NAMALWA (cell line): ENCODE measurements around the gene RASAL1.
"Not testable (repeated sequence)": the region's sequence is repeated elsewhere in the genome, so short reads cannot be mapped to it uniquely, and the experiment has no call there.

Experiments
- DNase-seq: peaks from one replicate; pipeline ENCODE4 v3.0.0-alpha.2; 2015; ENCODE audit warnings: low spot score

The RASAL1 gene

GRCh38 chr12:113140706-113141105 is 5.1 kb upstream of the RASAL1 start:
- DNase-seq = no peak

DNA sequence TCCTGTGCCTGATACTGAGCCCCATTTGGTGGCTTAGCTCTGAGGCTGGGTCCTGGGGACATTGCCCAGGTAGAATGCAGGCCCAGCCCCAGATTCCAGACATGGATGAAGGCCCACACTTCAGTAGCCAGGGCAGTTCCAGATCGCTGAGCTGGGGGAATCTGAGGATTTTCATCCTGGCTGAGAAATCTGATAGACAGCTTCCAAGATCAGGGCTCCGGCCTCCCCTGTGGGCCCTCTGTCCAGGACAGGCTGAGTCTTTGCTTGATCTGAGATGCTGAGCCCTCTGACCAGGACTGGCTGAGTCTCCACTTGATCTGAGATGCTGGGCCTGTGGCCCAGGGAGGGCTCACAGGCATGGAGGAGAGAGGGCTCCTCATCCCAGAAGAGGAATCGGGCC is 3.3 kb upstream of the RASAL1 start:
- no peak for DNase-seq

DNA sequence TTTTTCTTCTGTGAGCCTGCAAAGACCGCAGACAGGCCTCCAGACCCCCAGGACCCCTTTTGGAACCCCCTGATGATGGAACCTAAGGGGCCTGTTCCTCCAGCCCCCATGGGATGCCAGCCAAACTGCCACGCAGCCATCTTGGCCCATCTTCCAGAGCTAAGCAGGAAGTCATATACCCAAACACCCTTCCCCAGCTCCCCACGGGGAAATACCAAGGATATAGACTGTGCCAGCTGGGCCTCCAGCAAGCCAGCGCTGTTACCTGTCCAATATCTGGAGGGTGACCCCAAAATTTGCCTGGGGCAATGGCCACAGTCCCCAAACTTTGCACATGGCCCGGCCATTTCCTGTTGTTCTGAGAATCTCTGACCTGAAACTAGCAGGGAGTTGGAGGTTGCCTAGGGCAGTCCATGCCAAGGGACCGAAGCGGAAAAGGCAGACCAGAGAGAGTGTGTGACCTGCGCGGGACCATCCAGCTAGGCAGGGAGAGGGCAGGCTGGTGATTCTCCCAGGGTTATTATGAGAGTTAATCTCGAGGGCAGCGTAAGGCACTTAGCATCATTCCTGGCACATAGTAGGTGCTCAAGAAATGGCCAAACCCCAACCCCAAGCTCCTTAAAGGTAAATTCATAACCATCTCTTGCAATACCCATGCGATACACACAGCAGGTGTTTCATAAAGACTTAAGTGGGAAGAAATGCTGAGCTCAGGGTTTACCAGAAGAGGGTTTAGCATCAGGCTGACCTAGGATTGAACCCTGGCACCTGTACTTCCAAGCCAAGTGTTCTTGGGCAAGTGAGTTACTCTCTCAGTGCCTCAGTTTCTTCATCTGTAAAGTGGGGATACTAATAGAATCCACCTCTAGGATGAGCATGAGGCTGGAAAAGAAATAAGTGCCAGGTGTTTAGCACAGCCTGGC is 2.6 kb upstream of the RASAL1 start:
- DNase-seq = peak; percentile 1

DNA sequence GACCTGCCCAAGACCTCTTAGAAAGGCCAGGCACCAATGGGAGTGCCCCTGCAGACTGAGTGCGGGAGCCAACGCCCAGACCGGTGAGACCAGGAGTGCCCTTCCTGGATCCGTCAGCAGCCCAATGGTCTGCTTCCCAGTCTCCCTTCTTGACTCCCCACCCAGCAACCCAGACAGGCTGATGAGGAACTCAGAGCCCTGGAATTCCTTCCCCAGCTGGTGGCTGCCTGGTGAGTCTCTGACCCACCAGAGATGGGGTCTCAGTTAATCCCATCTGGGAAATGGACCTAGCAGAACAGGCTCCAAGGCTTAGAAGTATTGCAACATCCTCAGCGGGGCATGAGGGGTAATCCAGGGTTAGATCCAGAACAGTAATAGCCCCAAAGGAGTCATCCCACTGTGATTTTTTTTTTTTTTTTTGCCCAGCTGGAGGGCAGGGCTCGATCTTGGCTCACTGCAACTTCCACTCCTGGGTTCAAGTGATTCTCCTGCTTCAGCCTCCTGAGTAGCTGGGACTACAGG is 1.5 kb upstream of the RASAL1 start:
- no peak for DNase-seq

GRCh38 chr12:113136128-113136989 is 798 bp upstream of the RASAL1 start:
- peak; percentile 69 for DNase-seq

- peak; percentile 50 for DNase-seq
These were observed 1.0 kb downstream of the RASAL1 start for GRCh38 chr12:113134521-113134951.

DNA sequence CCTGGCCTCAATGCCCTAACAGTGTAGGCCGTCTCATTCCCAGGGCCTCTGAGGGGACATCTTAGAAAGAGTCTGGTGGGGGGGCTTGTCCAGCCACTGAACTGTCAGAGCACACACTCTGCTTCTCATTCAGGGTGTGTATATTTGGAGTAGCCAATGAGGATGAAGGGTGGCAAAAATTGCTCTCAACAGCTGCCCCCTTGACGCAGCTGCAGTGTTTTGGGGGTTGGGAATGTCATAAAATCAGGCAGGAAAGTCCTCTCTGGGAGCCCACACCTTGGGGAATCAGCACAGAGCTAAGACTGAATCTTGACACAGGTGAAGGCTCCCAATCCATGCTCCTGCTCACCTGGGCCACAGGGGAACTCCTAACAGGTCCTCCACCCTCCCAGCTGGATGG is 1.5 kb downstream of the RASAL1 start:
- peak; percentile 34 for DNase-seq

GRCh38 chr12:113133666-113134065 is 1.9 kb downstream of the RASAL1 start:
- no peak for DNase-seq

- DNase-seq = no peak
These were observed 2.5 kb downstream of the RASAL1 start for GRCh38 chr12:113133036-113133435.

- peak; percentile 44 for DNase-seq
These were observed 4.0 kb downstream of the RASAL1 start for GRCh38 chr12:113131556-113131955.

- peak; percentile 64 for DNase-seq
These were observed 5.0 kb downstream of the RASAL1 start for GRCh38 chr12:113130457-113131135.

- no peak for DNase-seq
These were observed 5.7 kb downstream of the RASAL1 start for GRCh38 chr12:113129664-113130456.

DNA sequence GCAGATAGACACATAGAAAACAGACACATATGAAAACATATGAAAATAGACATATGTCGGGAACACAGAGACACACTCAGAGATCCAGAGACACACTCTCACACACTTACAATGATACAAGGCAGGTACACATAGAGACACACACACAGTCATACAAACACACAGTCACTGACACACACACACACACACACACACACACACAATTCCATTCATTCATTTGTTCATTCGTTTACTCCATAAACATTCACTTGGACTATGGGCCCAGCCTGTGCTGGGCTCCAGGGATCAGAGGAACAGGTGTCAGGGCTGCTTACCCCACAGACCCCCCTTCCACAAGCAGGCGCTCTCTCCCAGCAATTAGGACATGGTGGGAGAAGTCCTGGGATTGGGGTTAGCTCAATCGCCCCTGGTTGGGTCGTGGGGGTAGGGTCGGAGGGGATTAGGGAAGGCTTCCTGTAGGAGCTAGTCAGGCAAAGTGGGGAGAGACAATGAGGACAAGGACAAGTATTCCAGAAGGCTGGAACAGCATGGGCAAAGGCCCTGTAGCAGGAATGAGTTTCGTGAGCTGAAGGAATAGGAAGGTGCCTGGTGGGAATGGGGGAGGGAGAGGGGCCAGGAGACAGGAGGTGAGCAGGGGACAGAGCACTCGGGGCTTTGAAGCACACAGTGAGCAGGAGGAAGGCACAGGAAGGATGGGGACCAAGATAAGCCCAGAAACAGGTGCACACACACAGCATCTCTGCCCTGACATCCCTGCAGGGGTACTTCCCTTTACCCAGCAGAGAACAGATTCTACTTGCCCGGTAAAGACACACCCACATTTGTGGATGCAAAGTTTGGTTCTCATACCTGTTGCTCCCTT is 6.5 kb downstream of the RASAL1 start:
- peak; percentile 41 for DNase-seq

GRCh38 chr12:113127791-113128199 is 7.8 kb downstream of the RASAL1 start:
- DNase-seq = no peak

- peak; percentile 59 for DNase-seq
These were observed 14.7 kb downstream of the RASAL1 start for GRCh38 chr12:113120670-113121370.

DNA sequence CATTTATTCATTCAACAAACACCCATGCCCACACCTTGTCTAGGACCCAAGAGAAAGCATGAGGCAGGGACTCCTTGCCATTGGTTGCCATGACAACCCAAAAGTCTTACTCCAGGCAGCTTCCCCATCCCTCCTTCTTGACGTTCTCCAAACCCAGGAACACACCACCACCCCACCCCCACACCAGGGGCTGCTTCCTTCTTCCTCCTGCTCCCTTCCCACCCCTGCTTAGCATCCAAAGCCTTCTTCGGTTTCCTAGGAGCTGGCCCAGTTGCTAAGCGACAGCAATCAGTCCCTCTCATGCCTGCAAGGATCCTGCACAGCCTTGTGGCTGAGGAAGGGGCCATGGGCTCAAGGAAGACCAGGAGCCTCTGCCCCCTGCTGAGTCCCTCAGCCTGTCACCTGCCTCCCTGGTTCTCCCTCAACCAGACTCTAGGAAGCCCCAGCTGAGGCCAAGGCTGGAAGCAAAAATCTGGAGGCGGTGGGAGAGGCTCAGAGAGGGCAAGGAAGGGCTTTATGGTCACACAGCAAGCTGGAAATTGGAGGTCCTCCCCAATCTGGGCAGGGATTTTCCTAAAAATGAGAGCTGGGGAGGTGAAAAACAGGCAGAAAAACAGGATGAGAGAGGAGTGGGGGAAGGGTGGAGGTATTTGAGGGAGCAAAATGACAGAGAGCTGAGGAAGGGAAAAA is 15.4 kb downstream of the RASAL1 start:
- no peak for DNase-seq

DNA sequence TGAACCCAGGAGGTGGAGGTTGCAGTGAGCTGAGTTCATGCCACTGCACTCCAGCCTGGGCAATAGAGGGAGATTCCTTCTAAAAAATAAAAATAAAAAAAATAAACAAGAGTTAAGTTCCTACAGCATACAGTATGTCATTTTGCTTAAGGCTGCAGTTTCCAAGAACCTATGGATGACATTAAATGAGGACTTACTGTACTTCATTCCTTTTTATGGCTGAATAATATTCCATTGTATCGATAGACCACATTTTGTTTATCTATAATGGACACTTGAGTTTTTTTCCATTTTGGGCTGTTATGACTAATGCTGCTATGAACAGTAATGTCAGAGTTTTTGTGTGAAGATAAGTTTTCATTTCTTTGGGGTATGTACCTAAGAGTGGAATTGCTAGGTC is 17.4 kb downstream of the RASAL1 start:
- no peak for DNase-seq

- not testable (repeated sequence) for DNase-seq
These were observed 17.9 kb downstream of the RASAL1 start for GRCh38 chr12:113117684-113118083.

DNA sequence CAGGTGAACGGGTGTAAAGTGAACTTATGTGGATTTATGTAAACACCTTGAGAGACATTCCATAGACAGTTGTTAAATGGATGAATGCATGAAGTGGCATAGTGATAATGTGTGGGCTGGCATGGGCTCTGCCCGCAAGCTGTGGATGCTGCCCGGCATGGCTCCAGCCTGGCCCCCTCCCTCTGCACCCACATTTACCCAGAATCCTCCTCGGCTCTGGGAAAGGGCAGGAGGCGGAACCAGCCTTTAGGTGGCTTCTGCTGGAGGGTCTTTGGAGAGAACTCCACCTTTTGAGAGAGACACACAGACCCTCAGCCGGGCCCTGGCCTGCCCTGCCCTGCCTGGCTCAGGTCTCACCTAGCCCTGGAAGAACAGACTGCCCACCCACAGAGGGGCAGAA is 18.7 kb downstream of the RASAL1 start:
- DNase-seq = no peak
